Liver (tissue), 3 donors: ENCODE results near the gene ZBTB17.

Source experiments
- FOXA1 ChIP-seq: IDR thresholded peaks from 2 replicates; pipeline ENCODE4 v1.6.1; 2016; ENCODE audit warnings: antibody characterized with exemption
- GABPA ChIP-seq, 2 donors: IDR thresholded peaks in 1 of 2; conservative IDR thresholded peaks in 1 of 2; 2 replicates each; pipeline ENCODE4 v1.6.1; 2016; ENCODE audit warnings: antibody characterized with exemption in 2 of 2, mild to moderate bottlenecking in 1 of 2, moderate library complexity in 1 of 2
- HNF4A ChIP-seq, 2 donors: conservative IDR thresholded peaks; 2 replicates each; pipeline ENCODE4 v1.6.1; 2016; ENCODE audit warnings: antibody characterized with exemption in 2 of 2, mild to moderate bottlenecking in 2 of 2
- TF ChIP-seq, protein P1 (sequence below): fragments of 150-350 bp; IDR thresholded peaks from 2 replicates; pipeline ENCODE4 v1.5.1; 2017; ENCODE audit warnings: improper control_type of control experiment, low read depth, low read length; ENCODE audit not compliant: missing input control
- donor health status: healthy.
- donor health status: healthy.

- no peak for TF ChIP-seq GABPA (IDR thresholded peaks at IDR 0.05 in 1 of 2, conservative IDR thresholded peaks at IDR 0.05 in 1 of 2)
- TF ChIP-seq FOXA1, result no peak
- TF ChIP-seq, protein P1, sequence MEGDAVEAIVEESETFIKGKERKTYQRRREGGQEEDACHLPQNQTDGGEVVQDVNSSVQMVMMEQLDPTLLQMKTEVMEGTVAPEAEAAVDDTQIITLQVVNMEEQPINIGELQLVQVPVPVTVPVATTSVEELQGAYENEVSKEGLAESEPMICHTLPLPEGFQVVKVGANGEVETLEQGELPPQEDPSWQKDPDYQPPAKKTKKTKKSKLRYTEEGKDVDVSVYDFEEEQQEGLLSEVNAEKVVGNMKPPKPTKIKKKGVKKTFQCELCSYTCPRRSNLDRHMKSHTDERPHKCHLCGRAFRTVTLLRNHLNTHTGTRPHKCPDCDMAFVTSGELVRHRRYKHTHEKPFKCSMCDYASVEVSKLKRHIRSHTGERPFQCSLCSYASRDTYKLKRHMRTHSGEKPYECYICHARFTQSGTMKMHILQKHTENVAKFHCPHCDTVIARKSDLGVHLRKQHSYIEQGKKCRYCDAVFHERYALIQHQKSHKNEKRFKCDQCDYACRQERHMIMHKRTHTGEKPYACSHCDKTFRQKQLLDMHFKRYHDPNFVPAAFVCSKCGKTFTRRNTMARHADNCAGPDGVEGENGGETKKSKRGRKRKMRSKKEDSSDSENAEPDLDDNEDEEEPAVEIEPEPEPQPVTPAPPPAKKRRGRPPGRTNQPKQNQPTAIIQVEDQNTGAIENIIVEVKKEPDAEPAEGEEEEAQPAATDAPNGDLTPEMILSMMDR, result no peak
- no peak for TF ChIP-seq HNF4A (conservative IDR thresholded peaks at IDR 0.05)
These were observed 34.7 kb downstream of the ZBTB17 start for GRCh38 chr1:15941044-15941840.
